B cell (primary cell): ENCODE measurements around the gene ABCB6. TPM values are rescaled to one million over a fixed set of nuclear protein-coding genes. Genes with fewer than 3 reads are reported as not detected.
A peak's percentile ranks its signal among the peaks of the same experiment; 100 is the strongest.

ENCODE experiments used
- ATAC-seq: fragments of 200-7000 bp; cut with Tn5 transposase; one replicate; pipeline ENCODE4 v1.10.0; 2021; ENCODE audit warnings: low read depth, mild to moderate bottlenecking, moderate number of reproducible peaks, moderate library complexity
- CTCF ChIA-PET: fragments of 350-600 bp; sonication (Branson Sonifier 250); formaldehyde crosslinking; loops from one replicate; lab custom pipeline; 2021; ENCODE audit warnings: antibody characterized with exemption, inconsistent platforms; lab: Charles Lee
- POLR2A ChIA-PET: fragments of 350-600 bp; sonication (Branson Sonifier 250); formaldehyde crosslinking; loops from one replicate; lab custom pipeline; 2021; ENCODE audit warnings: antibody characterized with exemption; lab: Charles Lee
- DNase-seq: peaks from one replicate; pipeline ENCODE4 v3.0.0; 2013
- H2AFZ ChIP-seq: 2 replicates; pipeline ENCODE4 v1.6.1; 2012; ENCODE audit warnings: mild to moderate bottlenecking, low read depth, low read length; ENCODE audit not compliant: insufficient read depth, poor library complexity, severe bottlenecking
- H3K27ac ChIP-seq, 2 donors: 1 replicate in 1 of 2; 2 replicates in 1 of 2; pipeline ENCODE4 v1.5.1; 2012 to 2013; ENCODE audit warnings: low read length in 2 of 2, mild to moderate bottlenecking in 2 of 2, moderate library complexity in 1 of 2
- H3K27me3 ChIP-seq, 4 experiments: fragments of 200-600 bp in 1 of 4; sonication (generic) in 1 of 4; replicated peaks in 1 of 4; 1 replicate in 2 of 4; 2 replicates in 2 of 4; pipeline versions ENCODE4 v1.6.1 to v1.7.0; 2013 to 2016; ENCODE audit warnings: low read length in 3 of 4, mild to moderate bottlenecking in 2 of 4, mixed read lengths in 1 of 4, moderate library complexity in 1 of 4; ENCODE audit not compliant: insufficient read depth in 4 of 4, control insufficient read depth in 3 of 4; ENCODE audit errors: control extremely low read depth in 1 of 4
- H3K36me3 ChIP-seq, 2 experiments: replicated peaks in 1 of 2; 1 replicate in 1 of 2; 2 replicates in 1 of 2; pipeline versions ENCODE4 v1.6.1 to v1.7.1; 2013; ENCODE audit warnings: low read length in 1 of 2; ENCODE audit not compliant: insufficient read depth in 2 of 2, control insufficient read depth in 1 of 2; ENCODE audit errors: control extremely low read depth in 1 of 2, extremely low read depth in 1 of 2
- H3K4me1 ChIP-seq, 2 donors: fragments of 200-600 bp in 1 of 2; sonication (generic) in 1 of 2; 1 replicate in 1 of 2; 2 replicates in 1 of 2; pipeline versions ENCODE4 v1.5.1 to v1.6.1; 2013 to 2017; ENCODE audit warnings: low read length in 2 of 2; ENCODE audit not compliant: control insufficient read depth in 2 of 2, insufficient read depth in 2 of 2
- H3K4me2 ChIP-seq: replicated peaks from 2 replicates; pipeline ENCODE3; 2012; ENCODE audit warnings: mild to moderate bottlenecking, low read depth, low read length; ENCODE audit not compliant: poor library complexity, severe bottlenecking
- H3K4me3 ChIP-seq, 5 experiments: fragments of 200-600 bp in 1 of 5; sonication (generic) in 1 of 5; 1 replicate in 3 of 5; 2 replicates in 2 of 5; pipeline versions ENCODE4 v1.5.1 to v1.7.0; 2011 to 2016; ENCODE audit warnings: low read length in 4 of 5, mild to moderate bottlenecking in 4 of 5, low read depth in 2 of 5, control low read depth in 1 of 5, moderate library complexity in 1 of 5; ENCODE audit not compliant: insufficient read depth in 1 of 5; ENCODE audit errors: control extremely low read depth in 1 of 5, extremely low read depth in 1 of 5
- H3K79me2 ChIP-seq: fragments of 200-600 bp; sonication (generic); one replicate; pipeline ENCODE4 v1.6.0; 2016; ENCODE audit warnings: low read length; ENCODE audit not compliant: control insufficient read depth, insufficient read depth
- H3K9ac ChIP-seq: fragments of 200-600 bp; sonication (generic); 2 replicates; pipeline ENCODE4 v1.6.1; 2017; ENCODE audit warnings: mild to moderate bottlenecking, low read length, moderate library complexity
- H3K9me3 ChIP-seq, 3 donors: one replicate each; pipeline versions ENCODE4 v1.6.1 to v1.7.1; 2013; ENCODE audit warnings: low read length in 2 of 3; ENCODE audit not compliant: control insufficient read depth in 2 of 3, insufficient read depth in 1 of 3; ENCODE audit errors: control extremely low read depth in 1 of 3
- H4K20me1 ChIP-seq: 2 replicates; pipeline ENCODE4 v1.6.0; 2012; ENCODE audit warnings: mild to moderate bottlenecking, low read length; ENCODE audit not compliant: insufficient read depth, control insufficient read depth, poor library complexity, severe bottlenecking
- H3K27ac Mint-ChIP-seq: one replicate; pipeline ENCODE4 v1.8.0; 2021; ENCODE audit warnings: mixed read lengths
- H3K27me3 Mint-ChIP-seq: one replicate; pipeline ENCODE4 v1.8.0; 2021; ENCODE audit warnings: mixed read lengths
- H3K4me1 Mint-ChIP-seq: one replicate; pipeline ENCODE4 v1.8.0; 2021; ENCODE audit warnings: mixed read lengths
- H3K4me3 Mint-ChIP-seq: one replicate; pipeline ENCODE4 v1.8.0; 2021; ENCODE audit warnings: mixed read lengths
- H3K9me3 Mint-ChIP-seq: one replicate; pipeline ENCODE4 v1.8.0; 2022; ENCODE audit warnings: mixed read lengths; ENCODE audit not compliant: insufficient read depth
- EZH2 ChIP-seq: IDR thresholded peaks from 2 replicates; pipeline ENCODE4 v1.6.1; 2012; ENCODE audit warnings: borderline replicate concordance, low read depth, mild to moderate bottlenecking, moderate library complexity, low read length; ENCODE audit not compliant: insufficient read depth, poor library complexity, severe bottlenecking
- WGBS: methylation state at CpG from one replicate; pipeline ENCODE4 v1.1.5; 2013; ENCODE audit warnings: missing lambda C conversion rate; ENCODE audit not compliant: insufficient coverage; 5-methylcytosine and 5-hydroxymethylcytosine counted together
- intact Hi-C: fragments of 100-400 bp; cut with micrococcal nuclease; formaldehyde crosslinking; loops from one replicate; pipeline ENCODE4 v1.10.0; 2022
- polyA plus RNA-seq: library from polyadenylated mRNA; depleted of rRNA; stranded (reverse); fragments of >200 nt; gene quantifications from 2 replicates; pipeline ENCODE4 v1.2.3, GENCODE V29; 2012
- total RNA-seq, 2 donors: library from RNA; stranded (reverse); fragments of 120-200 nt in 1 of 2; gene quantifications; 1 replicate in 1 of 2; 2 replicates in 1 of 2; pipeline versions ENCODE4 v1.2.3 to v1.2.4, GENCODE V29; 2013 to 2022
- TF ChIP-seq, protein P1 (sequence below): fragments of 200-600 bp; IDR thresholded peaks from one replicate; pipeline ENCODE4 v1.8.0; 2022; ENCODE audit warnings: antibody characterized with exemption, mild to moderate bottlenecking

ABCB6 gene
- total and polyA plus RNA-seq, 2 donors (not counting 1 experiment from before 2014, with no cell fraction given): 10.5 to 15.3 TPM

DNA sequence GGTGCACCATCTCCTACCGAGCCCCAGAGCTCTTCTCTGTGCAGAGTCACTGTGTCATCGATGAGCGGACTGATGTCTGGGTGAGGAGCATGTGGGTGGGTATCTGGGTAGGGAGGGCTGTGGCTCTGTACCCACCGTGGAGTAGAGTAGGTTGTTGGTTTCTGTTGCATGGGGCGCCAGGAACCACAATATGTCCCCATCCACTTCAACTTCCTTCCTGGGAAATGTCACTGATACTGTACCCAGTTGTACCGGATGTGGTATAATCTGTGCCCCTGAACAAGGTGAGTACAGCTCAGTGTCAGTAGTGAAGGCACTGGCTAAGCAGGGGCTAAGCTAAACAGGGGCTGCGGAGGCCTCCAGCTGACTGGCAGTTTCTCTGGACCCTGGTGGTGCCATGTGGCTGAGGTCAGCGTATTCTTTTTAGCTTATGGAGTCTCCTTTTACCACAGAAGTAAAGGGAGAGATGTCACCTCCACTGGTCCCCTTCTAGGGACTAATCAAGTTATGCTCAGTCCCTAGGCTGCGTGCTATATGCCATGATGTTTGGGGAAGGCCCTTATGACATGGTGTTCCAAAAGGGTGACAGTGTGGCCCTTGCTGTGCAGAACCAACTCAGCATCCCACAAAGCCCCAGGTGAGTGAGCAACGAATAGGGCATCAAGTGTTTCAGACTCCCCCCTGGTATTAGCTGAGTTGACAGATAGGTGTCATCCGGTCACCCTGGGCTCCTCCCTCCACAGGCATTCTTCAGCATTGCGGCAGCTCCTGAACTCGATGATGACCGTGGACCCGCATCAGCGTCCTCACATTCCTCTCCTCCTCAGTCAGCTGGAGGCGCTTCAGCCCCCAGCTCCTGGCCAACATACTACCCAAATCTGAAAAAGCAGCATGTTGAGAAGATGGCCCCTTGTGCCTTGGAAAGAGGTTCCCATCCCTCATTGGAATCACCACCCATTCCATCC lies 29.2 kb upstream of the ABCB6 start:
- Histone ChIP-seq H3K9me3 (no peaks in the 10 kb centered on the region), H3K4me2 (peak overlapping the region; percentile 93), H4K20me1 (peaks cover 15% of the 10 kb centered on the region), H3K27me3 (no peaks in the 10 kb centered on the region), H3K9ac (peak overlapping the region; percentile 30), H3K79me2 (peaks cover 76% of the 10 kb centered on the region), H3K4me1 (peaks cover 73 to 80% of the 10 kb centered on the region in 2 donors), H2AFZ (no peak overlapping the region), H3K4me3 (peak overlapping the region in 4 of 5 experiments; percentile 3 to 53 (median 28)), H3K36me3 (peaks cover 2 to 35% of the 10 kb centered on the region in 2 experiments), H3K27ac (peak overlapping the region; percentile 75 to 92)
- ChIA-PET CTCF (interaction anchor here (1.0 to 6.8 kb wide), 7 partner anchors 9 to 72 kb away, joined by 3 to 69 read pairs (median 8); partner anchors contain the start of genes ANKZF1, ATG9A and DNAJB2), POLR2A (interaction anchor here (0.6 to 3.3 kb wide), 8 partner anchors 9 to 47 kb away, joined by 3 to 39 read pairs (median 6); partner anchors contain the start of genes ABCB6, ANKZF1, ATG9A and DNAJB2)
- no peaks in the 10 kb centered on the region for H3K27me3 Mint-ChIP-seq
- peaks cover 88% of the 10 kb centered on the region for H3K4me1 Mint-ChIP-seq
- TF ChIP-seq EZH2: no peak
- TF ChIP-seq, protein P1, sequence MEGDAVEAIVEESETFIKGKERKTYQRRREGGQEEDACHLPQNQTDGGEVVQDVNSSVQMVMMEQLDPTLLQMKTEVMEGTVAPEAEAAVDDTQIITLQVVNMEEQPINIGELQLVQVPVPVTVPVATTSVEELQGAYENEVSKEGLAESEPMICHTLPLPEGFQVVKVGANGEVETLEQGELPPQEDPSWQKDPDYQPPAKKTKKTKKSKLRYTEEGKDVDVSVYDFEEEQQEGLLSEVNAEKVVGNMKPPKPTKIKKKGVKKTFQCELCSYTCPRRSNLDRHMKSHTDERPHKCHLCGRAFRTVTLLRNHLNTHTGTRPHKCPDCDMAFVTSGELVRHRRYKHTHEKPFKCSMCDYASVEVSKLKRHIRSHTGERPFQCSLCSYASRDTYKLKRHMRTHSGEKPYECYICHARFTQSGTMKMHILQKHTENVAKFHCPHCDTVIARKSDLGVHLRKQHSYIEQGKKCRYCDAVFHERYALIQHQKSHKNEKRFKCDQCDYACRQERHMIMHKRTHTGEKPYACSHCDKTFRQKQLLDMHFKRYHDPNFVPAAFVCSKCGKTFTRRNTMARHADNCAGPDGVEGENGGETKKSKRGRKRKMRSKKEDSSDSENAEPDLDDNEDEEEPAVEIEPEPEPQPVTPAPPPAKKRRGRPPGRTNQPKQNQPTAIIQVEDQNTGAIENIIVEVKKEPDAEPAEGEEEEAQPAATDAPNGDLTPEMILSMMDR: no peak
- intact Hi-C loops: no loop called here
- no peaks in the 10 kb centered on the region for H3K9me3 Mint-ChIP-seq
- peak; percentile 21 for ATAC-seq
- DNase-seq: peak; percentile 55
- H3K4me3 Mint-ChIP-seq: peak overlapping the region; percentile 87
- WGBS: 71% methylated on average over 11 of the region's 17 CpGs
- peak overlapping the region; percentile 96 for H3K27ac Mint-ChIP-seq
